ENCODE results near the gene TAGLN. TPM values are rescaled to one million over a fixed set of nuclear protein-coding genes. Genes with fewer than 3 reads are reported as not detected.

The TAGLN gene
- total and polyA plus RNA-seq, 2 of the 8 experiments (the other 6 are each of a cell fraction or from before 2014, with no cell fraction given), result 140 to 300 TPM

GRCh38 chr11:117221775-117222517 lies 22.8 kb downstream of the TAGLN start:
- Histone ChIP-seq H3K18ac (ENCODE audit: extremely low read depth, low read length) (no peak overlapping the region), H2BK20ac (ENCODE audit: low read length) (no peak overlapping the region), H2BK15ac (ENCODE audit: low read length) (no peak overlapping the region), H4K91ac (replicated peaks; ENCODE audit: insufficient read length, low read length) (no peak overlapping the region), H3K9me3 (ENCODE audit: insufficient read depth in 2 of 2, low read depth in 1 of 2, low read length in 1 of 2) (no peaks in the 10 kb centered on the region), H3K4ac (replicated peaks; ENCODE audit: insufficient read length, low read depth, low read length) (no peak overlapping the region), H3K4me2 (ENCODE audit: insufficient read depth in 1 of 2, low read depth in 2 of 2, low read length in 2 of 2) (no peak overlapping the region), H2AK5ac (ENCODE audit: low read depth, low read length) (no peak overlapping the region), H2BK12ac (ENCODE audit: low read depth, low read length) (no peak overlapping the region), H3K56ac (replicated peaks; ENCODE audit: insufficient read length, low read depth, low read length) (no peak overlapping the region), H3K23me2 (ENCODE audit: low read depth, low read length) (no peaks in the 10 kb centered on the region), H3K4me1 (replicated peaks in 1 of 4; ENCODE audit: control insufficient read depth in 3 of 4, insufficient read depth in 4 of 4, low read length in 3 of 4) (no peaks in the 10 kb centered on the region), H3K4me3 (ENCODE audit: extremely low read depth in 1 of 4, insufficient read depth in 2 of 4, low read depth in 3 of 4, low read length in 4 of 4) (no peak overlapping the region), H2BK120ac (replicated peaks; ENCODE audit: low read depth, low read length) (no peak overlapping the region), H3K27me3 (replicated peaks in 1 of 4; ENCODE audit: control insufficient read depth in 3 of 4, extremely low read depth in 1 of 4, insufficient read depth in 3 of 4, low read length in 3 of 4) (no peaks in the 10 kb centered on the region), H3K36me3 (ENCODE audit: control insufficient read depth in 2 of 4, insufficient read depth in 4 of 4, low read length in 3 of 4) (peaks cover 9 to 36% (median 25%) of the 10 kb centered on the region in 4 experiments; a peak in 7 of 8 replicates), H4K5ac (ENCODE audit: insufficient read length, low read depth, low read length) (no peak overlapping the region), H3K14ac (ENCODE audit: insufficient read length) (no peak overlapping the region), H3K23ac (ENCODE audit: insufficient read length) (no peak overlapping the region), H2AFZ (ENCODE audit: low read length) (no peak overlapping the region), H4K20me1 (replicated peaks in 1 of 2; ENCODE audit: control insufficient read depth in 1 of 2, insufficient read depth in 2 of 2, low read length in 2 of 2) (peaks cover under 1 to 2% of the 10 kb centered on the region in 2 experiments), H2BK5ac (ENCODE audit: low read depth, low read length) (0 out of 2 replicates have a peak overlapping the region, but pooled peaks have one; percentile 21), H3K79me2 (ENCODE audit: control insufficient read depth in 1 of 2, insufficient read depth in 2 of 2, low read length in 2 of 2) (no peaks in the 10 kb centered on the region; a peak in 1 of 4 replicates), H3K9ac (replicated peaks in 1 of 4; ENCODE audit: extremely low read depth in 1 of 4, low read depth in 3 of 4, low read length in 3 of 4) (no peak overlapping the region), H3K79me1 (ENCODE audit: low read depth, low read length) (no peaks in the 10 kb centered on the region), H4K8ac (ENCODE audit: extremely low read depth, insufficient read depth, low read length) (no peak overlapping the region), H3K27ac (ENCODE audit: low read depth, low read length) (no peak overlapping the region)
- ChIA-PET POLR2A (ENCODE audit: partially characterized antibody) (interaction anchor here (0.9 to 2.6 kb wide), 10 partner anchors 8 to 348 kb away, joined by 3 to 17 read pairs (median 6); partner anchors contain the start of genes PCSK7, SIDT2 and TAGLN), CTCF (ENCODE audit: partially characterized antibody) (interaction anchor here (0.6 to 25.0 kb wide), 12 partner anchors 8 to 495 kb away, joined by 3 to 449 read pairs (median 3); partner anchors contain the start of genes SIDT2 and TAGLN)
- no peak for FAIRE-seq
- DNase-seq (ENCODE audit: low read depth in 1 of 2, low spot score in 2 of 2), result no peak
- 85% methylated on average over 7 of the region's 7 CpGs; no CpG with 5 or more reads in 1 of the 2 experiments for WGBS, 2 experiments (ENCODE audit: extremely low coverage in 1 of 2, insufficient coverage in 1 of 2, insufficient read length in 1 of 2, insufficient replicate concordance in 2 of 2, low coverage in 1 of 2, low lambda C conversion rate in 2 of 2, missing lambda C conversion rate in 1 of 2)
- TF ChIP-seq SP2 (IDR thresholded peaks at IDR 0.05; ENCODE audit: low read length) (no peak), SP1 (IDR thresholded peaks at IDR 0.05; ENCODE audit: low read depth, low read length) (no peak), JUND (IDR thresholded peaks at IDR 0.05; ENCODE audit: low read length) (no peak), CEBPB (IDR thresholded peaks at IDR 0.05; ENCODE audit: low read depth, low read length) (no peak), POLR2AphosphoS5 (IDR thresholded peaks at IDR 0.05; ENCODE audit: low read depth, low read length) (no peak), NRF1 (IDR thresholded peaks at IDR 0.05; ENCODE audit: low read depth, low read length) (no peak), GABPA (IDR thresholded peaks at IDR 0.05; ENCODE audit: borderline replicate concordance, insufficient read depth, low read length) (no peak), RNF2 (IDR thresholded peaks at IDR 0.05; ENCODE audit: borderline replicate concordance, low read depth, low read length, missing control alignments, poor library complexity, severe bottlenecking) (no peak), EZH2 (IDR thresholded peaks at IDR 0.05; ENCODE audit: low read depth, low read length, severe bottlenecking) (no peak), RXRA (IDR thresholded peaks at IDR 0.05; ENCODE audit: insufficient read depth, low read depth, low read length) (no peak), CREB1 (IDR thresholded peaks at IDR 0.05) (no peak), EP300 (IDR thresholded peaks at IDR 0.05; ENCODE audit: borderline replicate concordance in 1 of 2, low read depth in 2 of 2, low read length in 2 of 2) (no peak), BRCA1 (IDR thresholded peaks at IDR 0.05; ENCODE audit: low read depth, low read length) (no peak)
